H9 (cell line): ENCODE measurements around the gene TUNAR. TPM values are rescaled to one million over a fixed set of nuclear protein-coding genes. Genes with fewer than 3 reads are reported as not detected.

ENCODE experiments used
- DNase-seq: peaks from one replicate; pipeline ENCODE4 v3.0.0-alpha.2; 2017
- H2AFZ ChIP-seq: one replicate; pipeline ENCODE4 v1.6.1; 2013; ENCODE audit warnings: mild to moderate bottlenecking, low read length, control low read depth, moderate library complexity
- H2AK5ac ChIP-seq: 2 replicates; pipeline ENCODE4 v1.6.1; 2013; ENCODE audit warnings: low read length, control low read depth, mixed read lengths; ENCODE audit not compliant: insufficient read length
- H2BK120ac ChIP-seq: one replicate; pipeline ENCODE4 v1.6.1; 2013; ENCODE audit warnings: low read depth, mild to moderate bottlenecking, low read length, control low read depth, inconsistent platforms; ENCODE audit not compliant: poor library complexity, severe bottlenecking
- H2BK12ac ChIP-seq: 2 replicates; pipeline ENCODE4 v1.6.1; 2013; ENCODE audit warnings: low read length, control low read depth, mixed read lengths, low read depth; ENCODE audit not compliant: insufficient read length
- H2BK15ac ChIP-seq: 2 replicates; pipeline ENCODE4 v1.6.1; 2013; ENCODE audit warnings: low read depth, low read length, control low read depth
- H2BK20ac ChIP-seq: one replicate; pipeline ENCODE4 v1.6.1; 2013; ENCODE audit warnings: low read depth, mild to moderate bottlenecking, low read length, control low read depth, inconsistent platforms; ENCODE audit not compliant: poor library complexity, severe bottlenecking
- H2BK5ac ChIP-seq: 2 replicates; pipeline ENCODE4 v1.6.1; 2013; ENCODE audit warnings: low read length, control low read depth, mixed read lengths; ENCODE audit not compliant: insufficient read length
- H3K14ac ChIP-seq: 2 replicates; pipeline ENCODE4 v1.6.1; 2013; ENCODE audit warnings: low read length, control low read depth; ENCODE audit not compliant: insufficient read depth
- H3K18ac ChIP-seq: 2 replicates; pipeline ENCODE4 v1.6.1; 2013; ENCODE audit warnings: low read depth, mild to moderate bottlenecking, mixed read lengths, low read length, control low read depth; ENCODE audit not compliant: insufficient read length
- H3K23ac ChIP-seq: 2 replicates; pipeline ENCODE4 v1.6.1; 2013; ENCODE audit warnings: low read length, control low read depth, mixed read lengths, low read depth; ENCODE audit not compliant: insufficient read length
- H3K23me2 ChIP-seq: 2 replicates; pipeline ENCODE4 v1.6.1; 2013; ENCODE audit warnings: low read depth, mild to moderate bottlenecking, mixed read lengths, low read length, control low read depth; ENCODE audit not compliant: insufficient read length, poor library complexity, severe bottlenecking
- H3K27ac ChIP-seq: 2 replicates; pipeline ENCODE4 v1.5.1; 2013; ENCODE audit warnings: low read length, control low read depth, mixed read lengths, low read depth; ENCODE audit not compliant: insufficient read length
- H3K27me3 ChIP-seq: 2 replicates; pipeline ENCODE4 v1.6.1; 2013; ENCODE audit warnings: low read length, control low read depth, inconsistent platforms; ENCODE audit not compliant: insufficient read depth
- H3K4ac ChIP-seq: 2 replicates; pipeline ENCODE4 v1.6.1; 2013; ENCODE audit warnings: low read depth, mild to moderate bottlenecking, control low read depth, inconsistent platforms, low read length, moderate library complexity
- H3K4me1 ChIP-seq: 2 replicates; pipeline ENCODE4 v1.6.1; 2013; ENCODE audit warnings: low read length, control low read depth, inconsistent platforms; ENCODE audit not compliant: insufficient read depth
- H3K4me2 ChIP-seq: 2 replicates; pipeline ENCODE4 v1.6.1; 2013; ENCODE audit warnings: low read length, control low read depth, mixed read lengths; ENCODE audit not compliant: insufficient read length, insufficient read depth
- H3K56ac ChIP-seq: 2 replicates; pipeline ENCODE4 v1.6.1; 2013; ENCODE audit warnings: low read depth, mild to moderate bottlenecking, mixed read lengths, low read length, control low read depth; ENCODE audit not compliant: insufficient read length
- H3K79me1 ChIP-seq: 2 replicates; pipeline ENCODE4 v1.6.1; 2013; ENCODE audit warnings: low read depth, mild to moderate bottlenecking, moderate library complexity, low read length, control low read depth, inconsistent platforms; ENCODE audit not compliant: insufficient read depth, poor library complexity, severe bottlenecking
- H3K79me2 ChIP-seq: 2 replicates; pipeline ENCODE4 v1.6.1; 2013; ENCODE audit warnings: low read length, control low read depth, inconsistent platforms; ENCODE audit not compliant: insufficient read depth
- H3K9ac ChIP-seq: 2 replicates; pipeline ENCODE4 v1.6.1; 2013; ENCODE audit warnings: low read length, control low read depth, mixed read lengths; ENCODE audit not compliant: insufficient read length; ENCODE audit errors: extremely low read depth
- H3K9me3 ChIP-seq: one replicate; pipeline ENCODE4 v1.6.1; 2013; ENCODE audit warnings: low read depth, low read length, inconsistent platforms; ENCODE audit not compliant: control insufficient read depth
- H3T11ph ChIP-seq: one replicate; pipeline ENCODE4 v1.6.1; 2013; ENCODE audit warnings: mild to moderate bottlenecking, low read length, control low read depth, inconsistent platforms
- H4K20me1 ChIP-seq: one replicate; pipeline ENCODE4 v1.6.1; 2013; ENCODE audit not compliant: control insufficient read depth, insufficient read length, insufficient read depth
- H4K5ac ChIP-seq: 2 replicates; pipeline ENCODE4 v1.6.1; 2013; ENCODE audit warnings: low read depth, mild to moderate bottlenecking, mixed read lengths, low read length, control low read depth; ENCODE audit not compliant: insufficient read length
- H4K8ac ChIP-seq: replicated peaks from 2 replicates; pipeline ENCODE4 v1.6.1; 2013; ENCODE audit warnings: low read length, control low read depth, mixed read lengths, low read depth; ENCODE audit not compliant: insufficient read length
- H4K91ac ChIP-seq: 2 replicates; pipeline ENCODE4 v1.6.1; 2013; ENCODE audit warnings: low read depth, mild to moderate bottlenecking, moderate library complexity, mixed read lengths, low read length, control low read depth; ENCODE audit not compliant: insufficient read length
- H3K27ac Mint-ChIP-seq, 3 experiments: 2 replicates in 2 of 3; 3 replicates in 1 of 3; pipeline ENCODE4 v1.8.0; 2020 to 2021; ENCODE audit warnings: mixed read lengths in 3 of 3, mild to moderate bottlenecking in 1 of 3, moderate library complexity in 1 of 3
- H3K27me3 Mint-ChIP-seq: 2 replicates; pipeline ENCODE4 v1.8.0; 2021; ENCODE audit warnings: low read depth, mild to moderate bottlenecking, moderate library complexity, mixed read lengths
- H3K36me3 Mint-ChIP-seq, 3 experiments: 2 replicates in 2 of 3; 3 replicates in 1 of 3; pipeline ENCODE4 v1.8.0; 2020 to 2021; ENCODE audit warnings: low read depth in 3 of 3, mixed read lengths in 3 of 3; ENCODE audit not compliant: insufficient read depth in 1 of 3
- H3K4me1 Mint-ChIP-seq, 2 experiments: 2 replicates each; pipeline ENCODE4 v1.8.0; 2020; ENCODE audit warnings: mixed read lengths in 2 of 2
- H3K4me3 Mint-ChIP-seq, 2 experiments: 2 replicates in 1 of 2; 3 replicates in 1 of 2; pipeline ENCODE4 v1.8.0; 2020 to 2021; ENCODE audit warnings: mild to moderate bottlenecking in 2 of 2, mixed read lengths in 2 of 2, moderate library complexity in 1 of 2
- H3K9me3 Mint-ChIP-seq, 2 experiments: 2 replicates in 1 of 2; 3 replicates in 1 of 2; pipeline ENCODE4 v1.8.0; 2020; ENCODE audit warnings: mild to moderate bottlenecking in 2 of 2, mixed read lengths in 2 of 2, moderate library complexity in 1 of 2
- total RNA-seq: library from RNA; stranded (reverse); gene quantifications from 2 replicates; pipeline ENCODE4 v1.2.1, GENCODE V29; 2021
- TF ChIP-seq, protein P1 (sequence below): fragments of 200-600 bp; sonication (generic); conservative IDR thresholded peaks from 3 replicates; pipeline ENCODE4 v1.8.0; 2021; ENCODE audit warnings: antibody characterized with exemption, mild to moderate bottlenecking

Gene TUNAR
- total RNA-seq, 1 experiment from 2014 or later = 26.2 TPM

DNA sequence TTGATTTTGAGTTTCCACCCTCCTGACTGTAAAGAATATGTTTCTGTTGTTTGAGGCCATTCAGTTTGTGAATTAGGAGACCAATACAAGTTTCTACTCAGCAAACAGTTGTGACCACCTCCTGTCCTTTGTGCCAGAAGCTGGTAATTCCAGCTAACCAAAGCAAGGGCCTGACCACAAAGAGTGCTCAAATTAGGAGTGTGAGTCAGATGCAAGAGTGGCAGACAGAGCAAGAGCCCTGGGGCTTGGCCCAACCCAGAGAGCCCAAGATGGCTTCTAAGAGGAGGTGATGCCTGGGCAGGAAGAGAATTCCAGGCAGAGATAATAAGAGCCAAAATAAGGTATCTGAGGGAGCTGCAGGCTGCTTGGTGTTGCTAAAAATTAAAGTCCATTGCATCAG, 84.8 kb downstream of the TUNAR start:
- H4K91ac ChIP-seq = no peak overlapping the region
- no peaks in the 10 kb centered on the region for H3K79me2 ChIP-seq
- no peak for DNase-seq
- no peak overlapping the region for H3K4me2 ChIP-seq
- H2BK12ac ChIP-seq = no peak overlapping the region
- no peak overlapping the region for H3K23ac ChIP-seq
- H4K5ac ChIP-seq = no peak overlapping the region
- H3K9me3 Mint-ChIP-seq = peaks cover 9% of the 10 kb centered on the region in 2 experiments
- no peak overlapping the region for H4K8ac ChIP-seq
- no peak overlapping the region for H2AK5ac ChIP-seq
- H3K4ac ChIP-seq = no peak overlapping the region
- no peak overlapping the region for H3K27ac ChIP-seq
- H3K4me1 Mint-ChIP-seq = peaks cover 48 to 59% of the 10 kb centered on the region in 2 experiments
- no peak overlapping the region for H3K4me3 Mint-ChIP-seq
- H2BK20ac ChIP-seq = no peak overlapping the region
- H3T11ph ChIP-seq = no peak overlapping the region
- no peaks in the 10 kb centered on the region; the same call in 1 of the 2 replicates for H3K27me3 Mint-ChIP-seq
- H3K56ac ChIP-seq = no peak overlapping the region
- H2BK15ac ChIP-seq = no peak overlapping the region; the same call in 1 of the 2 replicates
- no peaks in the 10 kb centered on the region for H3K23me2 ChIP-seq
- peaks cover 8% of the 10 kb centered on the region; the same call in 1 of the 2 replicates for H3K4me1 ChIP-seq
- H3K14ac ChIP-seq = no peak overlapping the region
- H3K79me1 ChIP-seq = no peaks in the 10 kb centered on the region
- peaks cover 5 to 11% (median 8%) of the 10 kb centered on the region in 3 experiments for H3K36me3 Mint-ChIP-seq
- no peak overlapping the region for H3K18ac ChIP-seq
- no peak overlapping the region for H2AFZ ChIP-seq
- H2BK120ac ChIP-seq = no peak overlapping the region
- TF ChIP-seq, protein P1, sequence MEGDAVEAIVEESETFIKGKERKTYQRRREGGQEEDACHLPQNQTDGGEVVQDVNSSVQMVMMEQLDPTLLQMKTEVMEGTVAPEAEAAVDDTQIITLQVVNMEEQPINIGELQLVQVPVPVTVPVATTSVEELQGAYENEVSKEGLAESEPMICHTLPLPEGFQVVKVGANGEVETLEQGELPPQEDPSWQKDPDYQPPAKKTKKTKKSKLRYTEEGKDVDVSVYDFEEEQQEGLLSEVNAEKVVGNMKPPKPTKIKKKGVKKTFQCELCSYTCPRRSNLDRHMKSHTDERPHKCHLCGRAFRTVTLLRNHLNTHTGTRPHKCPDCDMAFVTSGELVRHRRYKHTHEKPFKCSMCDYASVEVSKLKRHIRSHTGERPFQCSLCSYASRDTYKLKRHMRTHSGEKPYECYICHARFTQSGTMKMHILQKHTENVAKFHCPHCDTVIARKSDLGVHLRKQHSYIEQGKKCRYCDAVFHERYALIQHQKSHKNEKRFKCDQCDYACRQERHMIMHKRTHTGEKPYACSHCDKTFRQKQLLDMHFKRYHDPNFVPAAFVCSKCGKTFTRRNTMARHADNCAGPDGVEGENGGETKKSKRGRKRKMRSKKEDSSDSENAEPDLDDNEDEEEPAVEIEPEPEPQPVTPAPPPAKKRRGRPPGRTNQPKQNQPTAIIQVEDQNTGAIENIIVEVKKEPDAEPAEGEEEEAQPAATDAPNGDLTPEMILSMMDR = no peak
- no peaks in the 10 kb centered on the region for H3K27me3 ChIP-seq
- no peak overlapping the region for H3K9ac ChIP-seq
- peaks cover 9% of the 10 kb centered on the region for H3K9me3 ChIP-seq
- H3K27ac Mint-ChIP-seq = no peak overlapping the region
- H2BK5ac ChIP-seq = no peak overlapping the region
- H4K20me1 ChIP-seq = no peaks in the 10 kb centered on the region
